ENCODE measurements around the gene TRIM54. TPM values are rescaled to one million over a fixed set of nuclear protein-coding genes. Genes with fewer than 3 reads are reported as not detected.
A peak's percentile ranks its signal among the peaks of the same experiment; 100 is the strongest.

The TRIM54 gene
- total and polyA plus RNA-seq, 3 donors from 2014 or later = 28.3 to 46.8 (median 38.5) TPM

DNA sequence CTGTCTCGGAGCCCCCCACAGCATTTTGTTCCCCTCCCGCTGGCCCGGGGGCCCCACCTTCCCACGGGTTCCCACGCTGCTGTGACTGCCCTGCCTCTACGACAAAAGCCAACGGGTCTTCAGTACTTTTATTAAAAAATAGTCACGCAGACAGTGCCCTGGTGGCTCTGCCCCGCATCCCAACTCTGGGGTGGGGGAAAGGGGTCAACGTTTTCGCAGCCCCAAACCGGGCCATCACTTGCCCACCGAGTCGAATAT, 25.0 kb downstream of the TRIM54 start:
- TF ChIP-seq POLR2A (IDR thresholded peaks at IDR 0.05) = no peak
- TF ChIP-seq, protein P1, sequence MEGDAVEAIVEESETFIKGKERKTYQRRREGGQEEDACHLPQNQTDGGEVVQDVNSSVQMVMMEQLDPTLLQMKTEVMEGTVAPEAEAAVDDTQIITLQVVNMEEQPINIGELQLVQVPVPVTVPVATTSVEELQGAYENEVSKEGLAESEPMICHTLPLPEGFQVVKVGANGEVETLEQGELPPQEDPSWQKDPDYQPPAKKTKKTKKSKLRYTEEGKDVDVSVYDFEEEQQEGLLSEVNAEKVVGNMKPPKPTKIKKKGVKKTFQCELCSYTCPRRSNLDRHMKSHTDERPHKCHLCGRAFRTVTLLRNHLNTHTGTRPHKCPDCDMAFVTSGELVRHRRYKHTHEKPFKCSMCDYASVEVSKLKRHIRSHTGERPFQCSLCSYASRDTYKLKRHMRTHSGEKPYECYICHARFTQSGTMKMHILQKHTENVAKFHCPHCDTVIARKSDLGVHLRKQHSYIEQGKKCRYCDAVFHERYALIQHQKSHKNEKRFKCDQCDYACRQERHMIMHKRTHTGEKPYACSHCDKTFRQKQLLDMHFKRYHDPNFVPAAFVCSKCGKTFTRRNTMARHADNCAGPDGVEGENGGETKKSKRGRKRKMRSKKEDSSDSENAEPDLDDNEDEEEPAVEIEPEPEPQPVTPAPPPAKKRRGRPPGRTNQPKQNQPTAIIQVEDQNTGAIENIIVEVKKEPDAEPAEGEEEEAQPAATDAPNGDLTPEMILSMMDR (IDR thresholded peaks at IDR 0.05) = no peak
- intact Hi-C loops (cut with DNase I; ENCODE audit: low total_unique reads) = loop anchor here (10.0 kb wide), 1 partner anchor 212 kb away; no protein-coding TSS in a partner anchor
- peaks cover 3% of the 10 kb centered on the region for H3K36me3 ChIP-seq (ENCODE audit: low read depth, missing control alignments)
- H3K27me3 ChIP-seq = no peaks in the 10 kb centered on the region
- no peaks in the 10 kb centered on the region for H3K4me1 ChIP-seq
- DNase-seq = no peak
- WGBS, 2 donors = 20 to 39% methylated on average over 12 to 14 of the region's 14 CpGs
- no peak overlapping the region for H3K27ac ChIP-seq
- H3K4me3 ChIP-seq = no peak overlapping the region
- no peaks in the 10 kb centered on the region for H3K9me3 ChIP-seq

DNA sequence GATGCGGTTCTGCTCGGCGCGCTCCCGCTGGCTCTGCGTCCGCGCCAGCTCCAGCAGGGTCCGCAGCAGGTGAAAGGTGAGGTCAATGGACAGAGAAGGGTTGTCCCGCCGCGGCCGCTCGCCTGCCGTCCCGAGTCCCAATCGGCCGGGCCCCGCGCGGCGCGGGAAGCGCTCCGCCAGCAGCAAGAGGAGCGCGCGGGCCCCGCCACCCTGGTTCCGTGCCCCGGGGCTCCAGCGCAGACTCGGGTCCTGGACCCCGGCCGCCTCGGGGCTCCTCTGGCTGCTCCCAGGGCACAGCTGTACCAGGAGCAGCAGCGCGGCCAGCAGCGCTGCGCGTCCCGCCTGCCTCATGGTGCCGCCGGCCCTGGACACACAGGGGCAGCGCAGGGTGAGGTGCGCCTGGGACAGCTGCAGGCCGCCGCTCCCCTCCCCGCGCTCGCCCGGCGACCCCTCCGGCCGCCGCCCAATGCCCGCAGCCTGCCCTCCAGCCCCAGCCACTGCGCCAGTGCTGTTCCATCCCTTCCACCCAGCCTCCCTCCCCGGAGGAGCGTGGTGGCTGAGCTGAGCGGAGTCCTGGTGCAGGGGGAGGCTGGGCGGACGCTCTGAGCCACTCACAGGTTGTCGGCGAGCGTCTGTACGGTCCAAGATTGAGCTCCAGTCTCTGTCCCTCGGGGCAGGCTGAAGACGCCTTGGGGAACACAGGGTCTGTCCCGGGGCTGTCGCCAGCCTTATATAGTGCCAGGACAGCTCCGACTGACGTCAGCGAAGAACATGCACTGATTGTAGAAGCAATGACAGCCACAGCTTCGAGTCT, 25.5 kb downstream of the TRIM54 start:
- Histone ChIP-seq H3K27me3 (no peaks in the 10 kb centered on the region), H3K27ac (no peak overlapping the region), H3K4me3 (no peak overlapping the region), H3K4me1 (no peaks in the 10 kb centered on the region), H3K36me3 (ENCODE audit: low read depth, missing control alignments) (peaks cover 3% of the 10 kb centered on the region), H3K9me3 (no peaks in the 10 kb centered on the region)
- intact Hi-C loops (cut with DNase I; ENCODE audit: low total_unique reads) = loop anchor here (10.0 kb wide), 1 partner anchor 213 kb away; no protein-coding TSS in a partner anchor
- DNase-seq = no peak
- 33 to 50% methylated on average over 25 to 75 of the region's 75 CpGs for WGBS, 2 donors
- no peak for TF ChIP-seq POLR2A (IDR thresholded peaks at IDR 0.05)
- TF ChIP-seq, protein P1 (IDR thresholded peaks at IDR 0.05) = no peak

DNA sequence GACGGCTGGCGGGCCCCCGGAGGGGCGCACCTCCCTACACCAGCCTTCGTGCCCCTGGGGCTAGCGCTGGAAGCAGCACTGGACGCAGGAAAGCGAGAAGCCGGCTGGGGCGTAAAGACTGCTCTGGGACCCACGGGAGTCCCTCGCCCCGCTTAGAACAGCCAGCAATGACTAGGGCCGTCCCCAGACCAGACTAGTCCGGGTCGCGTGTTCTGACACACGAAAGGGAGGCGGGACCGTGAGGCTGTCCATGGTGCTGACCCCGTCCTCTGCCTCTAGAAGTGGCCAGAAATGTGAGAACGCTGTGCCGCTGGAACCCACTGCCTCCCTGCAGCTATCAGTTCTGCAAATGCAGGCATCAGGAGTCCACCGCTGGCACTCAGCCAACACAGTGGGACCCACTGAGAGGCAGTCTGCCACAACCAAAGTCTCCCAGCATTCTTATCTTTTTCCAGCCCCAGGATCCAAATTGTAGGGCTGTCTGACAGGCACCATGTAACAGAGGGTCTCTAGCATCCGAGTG, 26.2 kb downstream of the TRIM54 start, which contains the start of gene UCN:
Gene UCN, minus strand, starts transcription at position 87 of the 523 bp plus-strand sequence. CDS start 550 bp downstream, outside the sequence.
- Histone ChIP-seq H3K36me3 (ENCODE audit: low read depth, missing control alignments) (peaks cover 3% of the 10 kb centered on the region), H3K4me3 (no peak within 1 kb of the TSS)
- peak; percentile 43 for DNase-seq

DNA sequence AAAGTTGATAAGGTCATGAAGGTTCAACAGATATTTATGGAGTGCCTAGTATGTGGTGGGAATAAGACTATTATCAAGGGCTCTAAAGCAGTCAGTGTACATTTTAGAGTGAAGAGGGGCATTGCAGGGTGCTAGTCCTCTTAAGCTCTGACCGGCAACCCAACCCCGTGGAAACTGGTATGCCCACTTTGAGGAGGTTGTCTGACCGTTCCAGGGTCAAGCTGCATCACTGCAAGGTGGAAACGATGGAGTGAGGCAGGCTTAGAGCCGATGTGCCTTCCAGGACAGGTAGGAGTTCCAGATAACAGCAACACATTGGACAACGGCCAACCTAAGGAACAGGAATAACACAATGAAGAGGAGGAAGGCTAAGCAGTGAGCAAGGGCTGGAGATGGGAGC, 27.4 kb downstream of the TRIM54 start:
- H3K4me1 ChIP-seq = no peaks in the 10 kb centered on the region
- no peak overlapping the region for H3K27ac ChIP-seq
- DNase-seq = no peak
- no peak overlapping the region for H3K4me3 ChIP-seq
- H3K9me3 ChIP-seq = no peaks in the 10 kb centered on the region
- intact Hi-C loops (cut with DNase I; ENCODE audit: low total_unique reads) = loop anchor here (10.0 kb wide), 1 partner anchor 215 kb away; no protein-coding TSS in a partner anchor
- WGBS, 2 donors = 81 to 83% methylated on average over 6 of the region's 6 CpGs
- peaks cover 3% of the 10 kb centered on the region for H3K36me3 ChIP-seq (ENCODE audit: low read depth, missing control alignments)
- H3K27me3 ChIP-seq = no peaks in the 10 kb centered on the region
- TF ChIP-seq, protein P1 (IDR thresholded peaks at IDR 0.05) = no peak
- TF ChIP-seq POLR2A (IDR thresholded peaks at IDR 0.05) = no peak

More for the DNA sequence above, 26.2 kb downstream of the TRIM54 start, which contains the start of gene UCN:
- no peaks in the 10 kb centered on the region for H3K27me3 ChIP-seq
- no peak within 1 kb of the TSS for H3K27ac ChIP-seq
- no peaks in the 10 kb centered on the region for H3K4me1 ChIP-seq
- TF ChIP-seq POLR2A (IDR thresholded peaks at IDR 0.05) = no peak
- TF ChIP-seq, protein P1 (IDR thresholded peaks at IDR 0.05) = no peak
- intact Hi-C loops (cut with DNase I; ENCODE audit: low total_unique reads) = loop anchor here (10.0 kb wide), 1 partner anchor 214 kb away; no protein-coding TSS in a partner anchor
- no peaks in the 10 kb centered on the region for H3K9me3 ChIP-seq
- WGBS, 2 donors = 35 to 41% methylated on average over 23 to 25 of the region's 25 CpGs
